Measurements from ENCODE around the gene SCAND1. TPM values are rescaled to one million over a fixed set of nuclear protein-coding genes. Genes with fewer than 3 reads are reported as not detected.

SCAND1 gene
- total and polyA plus RNA-seq, 9 of the 15 experiments (the other 6 are each of a cell fraction or from before 2014, with no cell fraction given) = 0.08 to 94.0 (median 5.8) TPM

DNA sequence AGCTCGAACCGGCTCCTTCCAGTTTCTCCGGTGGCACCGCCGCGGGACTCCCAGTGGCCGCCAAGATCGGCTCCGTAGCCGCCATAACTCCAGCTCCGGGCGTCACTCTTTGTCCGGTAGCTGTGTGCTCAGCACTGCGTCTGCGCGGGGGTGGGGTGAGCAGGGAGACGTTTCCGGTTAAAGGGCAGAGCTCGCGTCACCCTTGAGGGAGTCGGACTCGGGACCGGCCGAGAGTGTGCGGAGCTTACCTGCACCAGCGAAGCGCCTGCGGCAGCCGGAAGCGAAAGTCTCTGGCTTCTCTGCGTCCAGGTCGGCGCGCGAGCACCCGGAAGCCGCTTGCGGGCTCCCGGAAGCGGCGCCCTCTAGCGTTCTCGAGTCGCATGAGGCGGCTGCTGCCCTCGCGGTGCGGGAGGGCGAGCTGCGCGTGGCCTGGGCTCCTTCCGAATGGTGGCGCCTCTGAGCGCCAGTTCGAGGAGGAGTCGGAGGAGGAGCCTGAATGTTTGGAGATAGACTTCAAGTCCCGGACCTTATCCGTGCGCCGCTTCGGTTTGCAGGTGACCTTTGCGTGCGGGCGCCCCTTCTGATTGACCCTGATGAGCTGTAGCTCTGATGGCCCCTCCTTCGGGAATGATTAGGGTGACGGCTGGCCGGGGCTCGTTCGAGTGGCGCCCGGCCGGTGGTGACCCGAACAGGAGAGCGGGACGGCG, at the start of gene SCAND1 (continued):
- peak; percentile 100 for TF ChIP-seq ZBTB40 (IDR thresholded peaks at IDR 0.05)
- peak; percentile 57; the same call in 1 of the 2 replicates for TF ChIP-seq ZBTB40 (CRISPR knock-in tag; IDR thresholded peaks at IDR 0.05)
- no peak for TF ChIP-seq SNRNP70 (optimal IDR thresholded peaks at IDR 0.05; ENCODE audit: low read depth, low read length)
- TF ChIP-seq SOX6 (IDR thresholded peaks at IDR 0.05) = peak; percentile 87
- peak; percentile 49; the same call in 1 of the 2 replicates for TF ChIP-seq NFIC (IDR thresholded peaks at IDR 0.05)
- TF ChIP-seq GTF2A2 (tag; IDR thresholded peaks at IDR 0.05) = no peak
- 0 out of 2 replicates have a peak, but pooled peaks have one; percentile 11 for TF ChIP-seq HES1 (IDR thresholded peaks at IDR 0.05; ENCODE audit: low read depth)
- TF ChIP-seq TAF7 (tag; IDR thresholded peaks at IDR 0.05) = peak; percentile 78; the same call in 1 of the 2 replicates
- TF ChIP-seq, protein P1, sequence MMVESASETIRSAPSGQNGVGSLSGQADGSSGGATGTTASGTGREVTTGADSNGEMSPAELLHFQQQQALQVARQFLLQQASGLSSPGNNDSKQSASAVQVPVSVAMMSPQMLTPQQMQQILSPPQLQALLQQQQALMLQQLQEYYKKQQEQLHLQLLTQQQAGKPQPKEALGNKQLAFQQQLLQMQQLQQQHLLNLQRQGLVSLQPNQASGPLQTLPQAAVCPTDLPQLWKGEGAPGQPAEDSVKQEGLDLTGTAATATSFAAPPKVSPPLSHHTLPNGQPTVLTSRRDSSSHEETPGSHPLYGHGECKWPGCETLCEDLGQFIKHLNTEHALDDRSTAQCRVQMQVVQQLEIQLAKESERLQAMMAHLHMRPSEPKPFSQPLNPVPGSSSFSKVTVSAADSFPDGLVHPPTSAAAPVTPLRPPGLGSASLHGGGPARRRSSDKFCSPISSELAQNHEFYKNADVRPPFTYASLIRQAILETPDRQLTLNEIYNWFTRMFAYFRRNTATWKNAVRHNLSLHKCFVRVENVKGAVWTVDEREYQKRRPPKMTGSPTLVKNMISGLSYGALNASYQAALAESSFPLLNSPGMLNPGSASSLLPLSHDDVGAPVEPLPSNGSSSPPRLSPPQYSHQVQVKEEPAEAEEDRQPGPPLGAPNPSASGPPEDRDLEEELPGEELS (CRISPR knock-in tag; IDR thresholded peaks at IDR 0.05; ENCODE audit: borderline replicate concordance) = 0 out of 2 replicates have a peak, but pooled peaks have one; percentile 54
- no peak for TF ChIP-seq ZNF76 (CRISPR knock-in tag; IDR thresholded peaks at IDR 0.05; ENCODE audit: borderline replicate concordance)
- no peak for TF ChIP-seq ZNF583 (CRISPR knock-in tag; IDR thresholded peaks at IDR 0.05)
- TF ChIP-seq ZBTB17 (CRISPR knock-in tag; IDR thresholded peaks at IDR 0.05) = no peak
- TF ChIP-seq, protein P2, sequence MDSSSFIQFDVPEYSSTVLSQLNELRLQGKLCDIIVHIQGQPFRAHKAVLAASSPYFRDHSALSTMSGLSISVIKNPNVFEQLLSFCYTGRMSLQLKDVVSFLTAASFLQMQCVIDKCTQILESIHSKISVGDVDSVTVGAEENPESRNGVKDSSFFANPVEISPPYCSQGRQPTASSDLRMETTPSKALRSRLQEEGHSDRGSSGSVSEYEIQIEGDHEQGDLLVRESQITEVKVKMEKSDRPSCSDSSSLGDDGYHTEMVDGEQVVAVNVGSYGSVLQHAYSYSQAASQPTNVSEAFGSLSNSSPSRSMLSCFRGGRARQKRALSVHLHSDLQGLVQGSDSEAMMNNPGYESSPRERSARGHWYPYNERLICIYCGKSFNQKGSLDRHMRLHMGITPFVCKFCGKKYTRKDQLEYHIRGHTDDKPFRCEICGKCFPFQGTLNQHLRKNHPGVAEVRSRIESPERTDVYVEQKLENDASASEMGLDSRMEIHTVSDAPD (CRISPR knock-in tag; IDR thresholded peaks at IDR 0.05) = no peak
- TF ChIP-seq CHD2 (IDR thresholded peaks at IDR 0.05; ENCODE audit: low read depth, low read length) = peak; percentile 79
- TF ChIP-seq RAD21 (CRISPR knock-in tag; conservative IDR thresholded peaks at IDR 0.05 in 1 of 2, IDR thresholded peaks at IDR 0.05 in 1 of 2) = peak; percentile 48 to 60

Data from K562 (cell line).